NCI-H82 treated with DMSO at 0.1 percent for 48 hours (cell line): Measurements from ENCODE around the gene ZC3H12A.

Experiments
- DNase-seq: peaks from one replicate; lab custom pipeline; 2025; ENCODE audit not compliant: unreplicated experiment; lab: John Stamatoyannopoulos, UW

ZC3H12A gene

GRCh38 chr1:37453647-37454046, 20.7 kb upstream of the ZC3H12A start:
- no peak for DNase-seq

GRCh38 chr1:37455516-37455915, 18.9 kb upstream of the ZC3H12A start:
- DNase-seq, result no peak

- no peak for DNase-seq
Measured at GRCh38 chr1:37456614-37457013, 17.8 kb upstream of the ZC3H12A start.

- no peak for DNase-seq
Measured at GRCh38 chr1:37458551-37458950, 15.8 kb upstream of the ZC3H12A start.

GRCh38 chr1:37461698-37462436, 12.5 kb upstream of the ZC3H12A start:
- DNase-seq, result no peak

- no peak for DNase-seq
Measured at GRCh38 chr1:37464443-37464842, 9.9 kb upstream of the ZC3H12A start.

GRCh38 chr1:37465593-37466517, 8.5 kb upstream of the ZC3H12A start:
- DNase-seq, result no peak

GRCh38 chr1:37468037-37468436, 6.3 kb upstream of the ZC3H12A start:
- no peak for DNase-seq

GRCh38 chr1:37469386-37469785, 5.0 kb upstream of the ZC3H12A start:
- DNase-seq, result no peak

GRCh38 chr1:37471345-37472231, 2.8 kb upstream of the ZC3H12A start:
- DNase-seq, result no peak

- no peak for DNase-seq
Measured at GRCh38 chr1:37472281-37472680, 2.1 kb upstream of the ZC3H12A start.

- no peak for DNase-seq
Measured at GRCh38 chr1:37472994-37473393, 1.4 kb upstream of the ZC3H12A start.

GRCh38 chr1:37473431-37474045, 842 bp upstream of the ZC3H12A start:
- DNase-seq, result peak; percentile 11

GRCh38 chr1:37474697-37475379, 458 bp downstream of the ZC3H12A start:
- DNase-seq, result no peak

- DNase-seq, result no peak
Measured at GRCh38 chr1:37475380-37476086, 1.2 kb downstream of the ZC3H12A start.

- DNase-seq, result no peak
Measured at GRCh38 chr1:37476087-37476452, 1.7 kb downstream of the ZC3H12A start.

- DNase-seq, result no peak
Measured at GRCh38 chr1:37476460-37477197, 2.2 kb downstream of the ZC3H12A start.

- no peak for DNase-seq
Measured at GRCh38 chr1:37477198-37477931, 3.0 kb downstream of the ZC3H12A start.
